HEK293 (cell line): ENCODE data around the gene NAPSA.

Experiments used
- CTCF ChIA-PET: fragments of 350-600 bp; formaldehyde crosslinking; extraction: SDS; loops from one replicate; lab custom pipeline; 2021; ENCODE audit warnings: antibody characterized with exemption; lab: Yijun Ruan, JAX
- POLR2A ChIA-PET: fragments of 300-600 bp; formaldehyde crosslinking; extraction: SDS; loops from one replicate; lab custom pipeline; 2020; ENCODE audit warnings: antibody characterized with exemption, inconsistent platforms; lab: Yijun Ruan, JAX
- H3K27ac ChIP-seq: fragments of 200-500 bp; sonication (Bioruptor generic); 2 replicates; pipeline ENCODE4 v1.5.1; 2014; ENCODE audit warnings: low read depth, low read length, control low read depth, inconsistent platforms; ENCODE audit errors: extremely low read depth
- H3K36me3 ChIP-seq, 2 experiments: fragments of 200-500 bp in 1 of 2; sonication (Bioruptor generic) in 1 of 2; 1 replicate in 1 of 2; 2 replicates in 1 of 2; pipeline ENCODE4 v1.5.1; 2014 to 2017; ENCODE audit warnings: inconsistent platforms in 2 of 2, low read length in 2 of 2; ENCODE audit not compliant: control insufficient read depth in 2 of 2, insufficient read depth in 1 of 2
- H3K4me1 ChIP-seq: fragments of 200-500 bp; sonication (Bioruptor generic); 2 replicates; pipeline ENCODE4 v1.5.1; 2014; ENCODE audit warnings: mild to moderate bottlenecking, low read length, inconsistent platforms; ENCODE audit not compliant: control insufficient read depth, insufficient read depth
- H3K4me3 ChIP-seq: 2 replicates; pipeline ENCODE4 v1.5.1; 2011; ENCODE audit warnings: low read depth, mild to moderate bottlenecking, control low read depth, low read length, moderate library complexity
- H3K9me3 ChIP-seq: fragments of 200-500 bp; sonication (Bioruptor generic); 2 replicates; pipeline ENCODE4 v1.5.1; 2014; ENCODE audit warnings: low read depth, low read length, inconsistent platforms; ENCODE audit not compliant: control insufficient read depth, insufficient read depth
- CTCF ChIP-seq: fragments of 450-650 bp; formaldehyde crosslinking; IDR thresholded peaks from 2 replicates; pipeline ENCODE4 v1.5.1; 2016; ENCODE audit warnings: missing biosample characterization, missing genetic modification characterization
- EGR2 ChIP-seq: fragments of 450-650 bp; formaldehyde crosslinking; IDR thresholded peaks from 2 replicates; pipeline ENCODE4 v1.5.1; 2016; ENCODE audit warnings: low read depth, missing biosample characterization, missing genetic modification characterization
- GFI1B ChIP-seq: fragments of 450-650 bp; formaldehyde crosslinking; IDR thresholded peaks from 2 replicates; pipeline ENCODE4 v1.5.1; 2016; ENCODE audit warnings: missing biosample characterization, missing genetic modification characterization
- GLI4 ChIP-seq: fragments of 450-650 bp; formaldehyde crosslinking; IDR thresholded peaks from 2 replicates; pipeline ENCODE4 v1.5.1; 2016; ENCODE audit warnings: missing biosample characterization, missing genetic modification characterization
- PRDM10 ChIP-seq: fragments of 450-650 bp; formaldehyde crosslinking; IDR thresholded peaks from 2 replicates; pipeline ENCODE4 v1.5.1; 2016; ENCODE audit warnings: missing biosample characterization, missing genetic modification characterization
- PRDM4 ChIP-seq: fragments of 450-650 bp; formaldehyde crosslinking; IDR thresholded peaks from 2 replicates; pipeline ENCODE4 v1.5.1; 2017; ENCODE audit warnings: missing biosample characterization, missing genetic modification characterization
- SP2 ChIP-seq: fragments of 450-650 bp; formaldehyde crosslinking; IDR thresholded peaks from 2 replicates; pipeline ENCODE4 v1.5.1; 2016; ENCODE audit warnings: missing biosample characterization, missing genetic modification characterization
- SP3 ChIP-seq: fragments of 450-650 bp; formaldehyde crosslinking; IDR thresholded peaks from 2 replicates; pipeline ENCODE4 v1.5.1; 2016; ENCODE audit warnings: missing biosample characterization, missing genetic modification characterization
- ZBTB17 ChIP-seq: fragments of 450-650 bp; formaldehyde crosslinking; IDR thresholded peaks from 2 replicates; pipeline ENCODE4 v1.5.1; 2016; ENCODE audit warnings: missing biosample characterization, missing genetic modification characterization
- ZBTB20 ChIP-seq: fragments of 450-650 bp; formaldehyde crosslinking; IDR thresholded peaks from 2 replicates; pipeline ENCODE4 v1.5.1; 2016; ENCODE audit warnings: missing biosample characterization, missing genetic modification characterization
- ZFP37 ChIP-seq: fragments of 450-650 bp; formaldehyde crosslinking; IDR thresholded peaks from 2 replicates; pipeline ENCODE4 v1.5.1; 2016; ENCODE audit warnings: missing biosample characterization, missing genetic modification characterization
- ZFP41 ChIP-seq: fragments of 450-650 bp; formaldehyde crosslinking; IDR thresholded peaks from 2 replicates; pipeline ENCODE4 v1.5.1; 2016; ENCODE audit warnings: missing biosample characterization, missing genetic modification characterization, borderline replicate concordance
- ZNF2 ChIP-seq: fragments of 450-650 bp; formaldehyde crosslinking; IDR thresholded peaks from 2 replicates; pipeline ENCODE4 v1.5.1; 2016; ENCODE audit warnings: missing biosample characterization, missing genetic modification characterization
- ZNF311 ChIP-seq: fragments of 450-650 bp; formaldehyde crosslinking; IDR thresholded peaks from 2 replicates; pipeline ENCODE4 v1.5.1; 2017; ENCODE audit warnings: missing biosample characterization, missing genetic modification characterization, borderline replicate concordance
- ZNF350 ChIP-seq: fragments of 450-650 bp; formaldehyde crosslinking; IDR thresholded peaks from 2 replicates; pipeline ENCODE4 v1.5.0; 2017; ENCODE audit warnings: missing biosample characterization, mild to moderate bottlenecking, missing genetic modification characterization
- ZNF391 ChIP-seq: fragments of 450-650 bp; formaldehyde crosslinking; IDR thresholded peaks from 2 replicates; pipeline ENCODE4 v1.5.1; 2016; ENCODE audit warnings: low read depth, missing biosample characterization, missing genetic modification characterization, borderline replicate concordance
- ZNF398 ChIP-seq: fragments of 450-650 bp; formaldehyde crosslinking; IDR thresholded peaks from 2 replicates; pipeline ENCODE4 v1.5.1; 2017; ENCODE audit warnings: missing biosample characterization, missing genetic modification characterization
- ZNF513 ChIP-seq: fragments of 450-650 bp; IDR thresholded peaks from 2 replicates; pipeline ENCODE4 v1.5.1; 2018; ENCODE audit warnings: missing biosample characterization, missing genetic modification characterization
- ZNF521 ChIP-seq: fragments of 450-650 bp; formaldehyde crosslinking; IDR thresholded peaks from 2 replicates; pipeline ENCODE4 v1.5.1; 2017; ENCODE audit warnings: missing biosample characterization, mild to moderate bottlenecking, missing genetic modification characterization
- ZNF558 ChIP-seq: fragments of 450-650 bp; formaldehyde crosslinking; IDR thresholded peaks from 2 replicates; pipeline ENCODE4 v1.5.1; 2016; ENCODE audit warnings: missing biosample characterization, missing genetic modification characterization
- ZNF571 ChIP-seq: fragments of 450-650 bp; formaldehyde crosslinking; IDR thresholded peaks from 2 replicates; pipeline ENCODE4 v1.5.0; 2017; ENCODE audit warnings: missing biosample characterization, missing genetic modification characterization
- ZNF621 ChIP-seq: fragments of 450-650 bp; formaldehyde crosslinking; IDR thresholded peaks from 2 replicates; pipeline ENCODE4 v1.5.1; 2017; ENCODE audit warnings: missing biosample characterization, missing genetic modification characterization
- ZNF792 ChIP-seq: fragments of 450-650 bp; formaldehyde crosslinking; IDR thresholded peaks from 2 replicates; pipeline ENCODE4 v1.5.1; 2016; ENCODE audit warnings: missing biosample characterization, missing genetic modification characterization

The NAPSA gene

GRCh38 chr19:50377517-50377916 is 12.1 kb upstream of the NAPSA start:
- Histone ChIP-seq H3K36me3 (peaks cover 7 to 52% of the 10 kb centered on the region in 2 experiments; a peak in 2 of 3 replicates), H3K9me3 (no peaks in the 10 kb centered on the region), H3K27ac (no peak overlapping the region), H3K4me1 (no peaks in the 10 kb centered on the region), H3K4me3 (no peak overlapping the region)
- TF ChIP-seq ZNF792 (tag by site-specific recombination) = no peak
- TF ChIP-seq ZNF513 = no peak
- no peak for TF ChIP-seq ZNF558 (tag by site-specific recombination)
- TF ChIP-seq ZNF391 (tag by site-specific recombination) = no peak
- no peak for TF ChIP-seq ZNF571 (tag by site-specific recombination)
- TF ChIP-seq GFI1B (tag by site-specific recombination) = no peak
- TF ChIP-seq ZNF521 = no peak
- TF ChIP-seq ZNF621 = no peak
- ChIA-PET CTCF (interaction anchor here (1.2 kb wide), 1 partner anchor 48 kb away, joined by 4 read pairs; the partner anchor contains the start of gene KCNC3), POLR2A (no interaction called here)

- ChIA-PET CTCF (interaction anchor here (1.2 kb wide), 1 partner anchor 48 kb away, joined by 4 read pairs; the partner anchor contains the start of gene KCNC3), POLR2A (no interaction called here)
- Histone ChIP-seq H3K9me3 (no peaks in the 10 kb centered on the region), H3K27ac (no peak overlapping the region), H3K4me3 (peak overlapping the region; percentile 20), H3K4me1 (no peaks in the 10 kb centered on the region), H3K36me3 (peaks cover 7 to 47% of the 10 kb centered on the region in 2 experiments; a peak in 2 of 3 replicates)
- TF ChIP-seq ZFP41 (tag by site-specific recombination) (no peak), CTCF (tag by site-specific recombination) (no peak), SP2 (tag by site-specific recombination) (peak; percentile 46; the same call in 1 of the 2 replicates), ZBTB20 (tag by site-specific recombination) (no peak), SP3 (peak; percentile 47; the same call in 1 of the 2 replicates), ZNF398 (tag by site-specific recombination) (0 out of 2 replicates have a peak, but pooled peaks have one; percentile 8), ZFP37 (tag by site-specific recombination) (no peak), ZNF311 (tag by site-specific recombination) (no peak), ZNF350 (tag by site-specific recombination) (no peak), GLI4 (tag by site-specific recombination) (0 out of 2 replicates have a peak, but pooled peaks have one; percentile 40), PRDM10 (peak; percentile 73), ZNF2 (tag by site-specific recombination) (no peak), EGR2 (tag by site-specific recombination) (0 out of 2 replicates have a peak, but pooled peaks have one; percentile 19), PRDM4 (no peak), ZBTB17 (no peak)
Measured at GRCh38 chr19:50377051-50377461, 11.6 kb upstream of the NAPSA start.
